SK-N-SH (cell line): ENCODE data around the gene FGGY. TPM values are rescaled to one million over a fixed set of nuclear protein-coding genes. Genes with fewer than 3 reads are reported as not detected.

Experiments used
- CTCF ChIA-PET: fragments of 300-600, 350-600 bp; formaldehyde crosslinking; extraction: SDS; loops from one replicate; lab custom pipeline; 2021; lab: Yijun Ruan, JAX
- POLR2A ChIA-PET: fragments of 350-600 bp; sonication (Branson Sonifier 250); formaldehyde crosslinking; extraction: SDS; loops from one replicate; lab custom pipeline; 2020; ENCODE audit warnings: antibody characterized with exemption, inconsistent platforms; lab: Yijun Ruan, JAX
- DNase-seq: peaks from one replicate; pipeline ENCODE4 v3.0.0; 2012
- H2AFZ ChIP-seq: fragments of 200-600 bp; sonication (generic); 2 replicates; pipeline ENCODE4 v1.8.1; 2016; ENCODE audit warnings: antibody characterized with exemption, mild to moderate bottlenecking, low read depth
- H3F3A ChIP-seq: fragments of 200-600 bp; sonication (generic); replicated peaks from 2 replicates; pipeline ENCODE3; 2016; ENCODE audit warnings: antibody characterized with exemption, mild to moderate bottlenecking; ENCODE audit not compliant: insufficient read depth
- H3K27ac ChIP-seq, 2 experiments: fragments of 200-500 bp in 1 of 2; fragments of 200-600 bp in 1 of 2; sonication (Bioruptor generic) in 1 of 2; sonication (generic), shearing (Covaris generic) in 1 of 2; 2 replicates each; pipeline versions ENCODE4 v1.5.1 to v1.6.1; 2014 to 2016; ENCODE audit warnings: low read depth in 2 of 2, inconsistent platforms in 1 of 2, low read length in 1 of 2, mild to moderate bottlenecking in 1 of 2, mixed read lengths in 1 of 2
- H3K27me3 ChIP-seq: fragments of 200-600 bp; sonication (generic), shearing (Covaris generic); 2 replicates; pipeline ENCODE4 v1.6.1; 2016; ENCODE audit warnings: mixed run types; ENCODE audit not compliant: insufficient read depth
- H3K36me3 ChIP-seq, 2 experiments: fragments of 200-500 bp in 1 of 2; fragments of 200-600 bp in 1 of 2; sonication (Bioruptor generic) in 1 of 2; sonication (generic) in 1 of 2; replicated peaks in 1 of 2; 2 replicates each; pipeline versions ENCODE3 to v1.5.1; 2014 to 2016; ENCODE audit warnings: low read length in 1 of 2, mild to moderate bottlenecking in 1 of 2; ENCODE audit not compliant: insufficient read depth in 2 of 2, control insufficient read depth in 1 of 2
- H3K4me1 ChIP-seq, 2 experiments: fragments of 200-500 bp in 1 of 2; fragments of 200-600 bp in 1 of 2; sonication (Bioruptor generic) in 1 of 2; sonication (generic), shearing (Covaris generic) in 1 of 2; 2 replicates each; pipeline versions ENCODE4 v1.5.1 to v1.6.1; 2014 to 2016; ENCODE audit warnings: low read depth in 1 of 2, low read length in 1 of 2, mixed run types in 1 of 2; ENCODE audit not compliant: insufficient read depth in 2 of 2, control insufficient read depth in 1 of 2
- H3K4me2 ChIP-seq: fragments of 200-600 bp; sonication (generic), shearing (Covaris generic); 2 replicates; pipeline ENCODE4 v1.6.1; 2017; ENCODE audit warnings: mixed run types
- H3K4me3 ChIP-seq, 2 experiments: fragments of 200-500 bp in 1 of 2; fragments of 200-600 bp in 1 of 2; sonication (Bioruptor generic) in 1 of 2; sonication (generic), shearing (Covaris generic) in 1 of 2; 2 replicates each; pipeline versions ENCODE4 v1.5.1 to v1.8.1; 2014 to 2016; ENCODE audit warnings: low read depth in 2 of 2, inconsistent platforms in 1 of 2, low read length in 1 of 2, mild to moderate bottlenecking in 1 of 2, mixed read lengths in 1 of 2, moderate library complexity in 1 of 2
- H3K79me2 ChIP-seq: fragments of 200-600 bp; sonication (generic); 2 replicates; pipeline ENCODE4 v1.8.1; 2017; ENCODE audit warnings: mild to moderate bottlenecking; ENCODE audit not compliant: insufficient read depth
- H3K9ac ChIP-seq: fragments of 200-600 bp; sonication (generic); 2 replicates; pipeline ENCODE4 v1.6.1; 2017; ENCODE audit warnings: mixed run types
- H3K9me2 ChIP-seq: fragments of 200-600 bp; sonication (generic); 2 replicates; pipeline ENCODE4 v1.6.1; 2017; ENCODE audit warnings: mixed run types
- H3K9me3 ChIP-seq: fragments of 200-600 bp; sonication (generic); 2 replicates; pipeline ENCODE4 v1.6.1; 2017; ENCODE audit warnings: mixed run types, mild to moderate bottlenecking, moderate library complexity
- H4K20me1 ChIP-seq: fragments of 200-600 bp; sonication (generic); 2 replicates; pipeline ENCODE4 v1.6.1; 2017; ENCODE audit warnings: mild to moderate bottlenecking, mixed run types; ENCODE audit not compliant: insufficient read depth
- FOSL2 ChIP-seq: IDR thresholded peaks from 2 replicates; pipeline ENCODE4 v1.4.0; 2012; ENCODE audit warnings: low read depth, mild to moderate bottlenecking, moderate library complexity, borderline replicate concordance
- GABPA ChIP-seq: IDR thresholded peaks from 2 replicates; pipeline ENCODE4 v1.4.0; 2012; ENCODE audit warnings: low read depth, mild to moderate bottlenecking
- NRF1 ChIP-seq: IDR thresholded peaks from 2 replicates; pipeline ENCODE4 v1.6.1; 2012; ENCODE audit warnings: low read depth, mild to moderate bottlenecking, low read length
- RCOR1 ChIP-seq: fragments of 150-350 bp; IDR thresholded peaks from 2 replicates; pipeline ENCODE4 v1.6.1; 2017; ENCODE audit warnings: antibody characterized with exemption, low read length
- RXRA ChIP-seq: IDR thresholded peaks from 2 replicates; pipeline ENCODE4 v1.4.0; 2012; ENCODE audit warnings: low read depth, mild to moderate bottlenecking, borderline replicate concordance
- SIN3A ChIP-seq: IDR thresholded peaks from 2 replicates; pipeline ENCODE4 v1.6.1; 2012; ENCODE audit warnings: low read depth, mild to moderate bottlenecking, low read length, moderate library complexity, borderline replicate concordance
- TCF12 ChIP-seq: IDR thresholded peaks from 2 replicates; pipeline ENCODE4 v1.4.0; 2012
- TEAD4 ChIP-seq: IDR thresholded peaks from 2 replicates; pipeline ENCODE4 v1.4.0; 2012; ENCODE audit warnings: mild to moderate bottlenecking, borderline replicate concordance; ENCODE audit not compliant: insufficient read depth
- WGBS: methylation state at CpG from one replicate; pipeline ENCODE4 v1.1.6; 2017; ENCODE audit warnings: low lambda C conversion rate; 5-methylcytosine and 5-hydroxymethylcytosine counted together
- polyA plus RNA-seq, 3 experiments: library from polyadenylated mRNA; depleted of rRNA; stranded (reverse); fragments of >200 nt; gene quantifications; 2 replicates each; pipeline ENCODE4 v1.2.3, GENCODE V29; 2012

Gene FGGY
- polyA plus RNA-seq, 1 of the 3 experiments (the other 2 are of a cell fraction), result 10.3 TPM

DNA sequence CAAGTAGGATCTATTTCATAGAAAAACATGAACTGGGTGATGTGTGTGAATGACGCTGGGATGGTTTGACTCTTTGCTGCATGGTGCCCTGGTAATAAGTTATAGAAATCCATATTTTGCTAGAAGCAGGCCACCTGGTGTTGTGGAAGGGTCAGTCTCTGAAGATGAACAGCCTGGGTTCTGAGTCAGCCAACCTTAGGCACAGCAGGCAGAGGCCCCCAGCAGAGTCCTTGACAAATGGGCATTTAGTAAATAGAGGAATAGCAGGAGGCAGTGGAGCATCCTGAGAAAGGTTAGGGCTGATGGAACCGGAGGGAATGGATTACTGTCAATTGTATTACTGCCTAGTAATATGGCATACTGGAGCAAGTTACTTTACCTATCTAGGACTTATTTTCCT is 20.9 kb downstream of the FGGY start:
- no peak overlapping the region for H2AFZ ChIP-seq
- H3K36me3 ChIP-seq, result peaks cover 0 to 2% of the 10 kb centered on the region in 2 experiments
- POLR2A ChIA-PET, result no interaction called here
- TF ChIP-seq NRF1 (no peak), RCOR1 (no peak), RXRA (no peak), GABPA (no peak), TCF12 (no peak), FOSL2 (no peak)
- H3K79me2 ChIP-seq, result no peaks in the 10 kb centered on the region
- no peak overlapping the region for H3K4me2 ChIP-seq
- no peak overlapping the region for H3K9ac ChIP-seq
- H4K20me1 ChIP-seq, result no peaks in the 10 kb centered on the region
- H3K27me3 ChIP-seq, result no peaks in the 10 kb centered on the region
- H3K27ac ChIP-seq, result no peak overlapping the region
- no peaks in the 10 kb centered on the region for H3F3A ChIP-seq
- H3K9me3 ChIP-seq, result no peaks in the 10 kb centered on the region
- CTCF ChIA-PET, result no interaction called here
- WGBS, result 94% methylated on average over 2 of the region's 2 CpGs
- no peaks in the 10 kb centered on the region for H3K4me1 ChIP-seq
- no peak overlapping the region for H3K4me3 ChIP-seq
- DNase-seq, result no peak
- no peaks in the 10 kb centered on the region for H3K9me2 ChIP-seq

DNA sequence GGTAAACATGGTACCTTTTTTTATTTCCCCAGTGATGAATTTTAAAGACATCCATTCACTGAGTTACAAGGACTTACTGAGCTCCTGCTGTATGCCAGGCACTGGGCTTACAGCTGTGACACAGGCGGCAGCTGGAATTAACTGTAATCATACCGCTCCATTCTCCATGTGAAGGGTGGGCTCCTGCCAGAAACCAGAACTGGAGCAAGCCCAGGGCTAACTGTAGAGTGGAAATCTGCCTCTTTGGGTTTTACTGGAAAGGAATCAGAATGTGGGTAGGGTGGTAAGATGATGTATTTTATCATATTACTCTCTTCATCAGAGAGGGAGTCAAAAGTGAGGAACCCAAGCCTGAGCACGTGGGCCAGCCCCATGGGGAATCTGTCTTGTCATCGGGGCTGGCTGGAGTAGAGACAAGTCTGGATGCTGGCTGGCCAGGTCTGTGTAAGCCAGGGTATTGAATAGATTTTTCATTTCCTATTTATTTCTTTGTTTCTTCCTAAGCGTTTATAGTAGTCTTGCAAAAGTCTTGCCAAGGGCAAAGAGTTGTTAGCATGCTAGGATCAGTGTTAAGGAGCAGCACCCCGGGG is 21.5 kb downstream of the FGGY start:
- Histone ChIP-seq H3K36me3 (peaks cover 0 to 2% of the 10 kb centered on the region in 2 experiments), H3F3A (no peaks in the 10 kb centered on the region), H3K9me3 (no peaks in the 10 kb centered on the region), H3K4me3 (no peak overlapping the region), H4K20me1 (no peaks in the 10 kb centered on the region), H3K4me2 (no peak overlapping the region), H3K79me2 (no peaks in the 10 kb centered on the region), H3K9ac (no peak overlapping the region), H3K27me3 (no peaks in the 10 kb centered on the region), H3K27ac (no peak overlapping the region), H3K9me2 (no peaks in the 10 kb centered on the region), H3K4me1 (no peaks in the 10 kb centered on the region), H2AFZ (no peak overlapping the region)
- no peak for DNase-seq
- 83% methylated on average over 6 of the region's 6 CpGs for WGBS
- POLR2A ChIA-PET, result no interaction called here
- CTCF ChIA-PET, result interaction anchor here (1.0 to 1.2 kb wide), 2 partner anchors 13 to 22 kb away, joined by 3 read pairs; no protein-coding TSS in a partner anchor
- no peak for TF ChIP-seq FOSL2

DNA sequence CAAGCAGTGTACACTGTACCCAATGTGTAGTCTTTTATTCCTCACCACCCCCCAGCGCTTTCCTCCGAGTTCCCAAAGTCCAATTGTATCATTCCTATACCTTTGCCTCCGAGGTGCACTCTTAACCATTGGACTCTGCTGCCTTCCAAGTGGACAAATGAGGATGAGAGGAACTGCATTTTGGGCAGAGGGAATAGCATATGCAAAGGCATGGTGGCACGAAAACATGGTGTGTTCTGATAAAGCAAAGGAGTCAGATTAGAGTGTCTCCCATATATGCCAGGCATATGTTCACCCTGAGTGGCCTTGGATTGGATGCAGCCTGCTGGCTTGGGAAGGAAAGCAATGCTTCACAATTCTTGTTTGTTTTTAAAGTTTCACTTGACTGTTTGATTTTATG is 25.5 kb downstream of the FGGY start:
- H4K20me1 ChIP-seq, result no peaks in the 10 kb centered on the region
- 89% methylated on average over 4 of the region's 4 CpGs for WGBS

More for the DNA sequence above, 25.5 kb downstream of the FGGY start:
- Histone ChIP-seq H3K4me3 (no peak overlapping the region), H3K9me2 (no peaks in the 10 kb centered on the region), H3K9me3 (no peaks in the 10 kb centered on the region), H3K27ac (no peak overlapping the region), H3K4me2 (no peak overlapping the region), H3K9ac (no peak overlapping the region), H3K4me1 (no peaks in the 10 kb centered on the region), H3K79me2 (no peaks in the 10 kb centered on the region), H3K27me3 (no peaks in the 10 kb centered on the region), H2AFZ (no peak overlapping the region), H3K36me3 (peaks cover 0 to 2% of the 10 kb centered on the region in 2 experiments)
- DNase-seq, result no peak
- POLR2A ChIA-PET, result no interaction called here
- CTCF ChIA-PET, result no interaction called here
- TF ChIP-seq TCF12 (no peak), RCOR1 (no peak), FOSL2 (no peak), TEAD4 (no peak), SIN3A (no peak)
- TF ChIP-seq, all 33 proteins: peak for 0
- no peaks in the 10 kb centered on the region for H3F3A ChIP-seq
